GM12878 (cell line): ENCODE measurements around the gene TMPRSS2.

Experiments
- CHD2 ChIP-seq: IDR thresholded peaks from 2 replicates; pipeline ENCODE4 v1.6.1; 2011; ENCODE audit warnings: low read depth, low read length, improper control_type of control experiment, borderline replicate concordance
- ELK1 ChIP-seq: IDR thresholded peaks from 2 replicates; pipeline ENCODE4 v1.6.1; 2012; ENCODE audit warnings: low read depth, low read length, improper control_type of control experiment
- HCFC1 ChIP-seq: fragments of 150-350 bp; IDR thresholded peaks from 2 replicates; pipeline ENCODE4 v1.6.1; 2014; ENCODE audit warnings: low read length

GRCh38 chr21:41458559-41458958, 49.4 kb downstream of the TMPRSS2 start:
- TF ChIP-seq HCFC1 (no peak), ELK1 (no peak), CHD2 (no peak)
